ENCODE measurements around the gene CIB2.

The CIB2 gene

GRCh38 chr15:78149068-78149804 is 18.0 kb upstream of the CIB2 start, which contains the start of gene IDH3A:
IDH3A (plus strand) TSS chr15:78149362; CDS start chr15:78149404, 42 bp downstream.
- DNase-seq, result peak; percentile 99 to 100

GRCh38 chr15:78148392-78149067 is 17.3 kb upstream of the CIB2 start:
- no peak for DNase-seq

GRCh38 chr15:78147566-78147965 is 16.3 kb upstream of the CIB2 start:
- DNase-seq, result no peak

- no peak for DNase-seq
Observed at GRCh38 chr15:78146425-78147154, 15.3 kb upstream of the CIB2 start.

- no peak for DNase-seq
Observed at GRCh38 chr15:78142332-78142731, 11.1 kb upstream of the CIB2 start.

- DNase-seq, result no peak
Observed at GRCh38 chr15:78140292-78140691, 9.0 kb upstream of the CIB2 start.

- no peak for DNase-seq
Observed at GRCh38 chr15:78139578-78139977, 8.3 kb upstream of the CIB2 start.

- no peak for DNase-seq
Observed at GRCh38 chr15:78133801-78134200, 2.6 kb upstream of the CIB2 start.

- DNase-seq, result no peak
Observed at GRCh38 chr15:78130466-78131294, 565 bp downstream of the CIB2 start.

GRCh38 chr15:78129751-78130287 is 1.4 kb downstream of the CIB2 start:
- DNase-seq, result no peak

GRCh38 chr15:78129077-78129750 is 2.0 kb downstream of the CIB2 start:
- no peak for DNase-seq

GRCh38 chr15:78127882-78128281 is 3.4 kb downstream of the CIB2 start:
- DNase-seq, result no peak

GRCh38 chr15:78125267-78125666 is 6.0 kb downstream of the CIB2 start:
- no peak for DNase-seq

GRCh38 chr15:78120523-78120922 is 10.7 kb downstream of the CIB2 start:
- DNase-seq, result no peak

GRCh38 chr15:78112551-78112950 is 18.7 kb downstream of the CIB2 start:
- no peak for DNase-seq

- DNase-seq, result no peak
Observed at GRCh38 chr15:78111788-78112187, 19.5 kb downstream of the CIB2 start.

GRCh38 chr15:78110916-78111475 is 20.2 kb downstream of the CIB2 start:
- no peak for DNase-seq

- no peak for DNase-seq
Observed at GRCh38 chr15:78110096-78110495, 21.1 kb downstream of the CIB2 start.

GRCh38 chr15:78109156-78109555 is 22.1 kb downstream of the CIB2 start:
- DNase-seq, result no peak

- DNase-seq, result peak; percentile 81 to 83
Observed at GRCh38 chr15:78108300-78109084, 22.8 kb downstream of the CIB2 start.

- no peak for DNase-seq
Observed at GRCh38 chr15:78107471-78107870, 23.8 kb downstream of the CIB2 start.

All from stimulated activated CD4-positive, alpha-beta T cell treated with anti-CD3 and anti-CD28 coated beads, Interleukin-4, amount 100 ng/mL, for 4 hours (primary cell).